Lung (tissue), 12 donors: Measurements from ENCODE around the gene SWSAP1. TPM values are rescaled to one million over a fixed set of nuclear protein-coding genes. Genes with fewer than 3 reads are reported as not detected.
"Not testable (repeated sequence)": the region's sequence is repeated elsewhere in the genome, so short reads cannot be mapped to it uniquely, and the experiment has no call there.

Experiments used
- ATAC-seq: fragments of 200-7000 bp; cut with Tn5 transposase; one replicate; pipeline ENCODE4 v1.9.1; 2020; ENCODE audit warnings: moderate number of reproducible peaks; ENCODE audit not compliant: insufficient read depth, low FRiP score
- DNase-seq, 3 donors: peaks; one replicate each; pipeline ENCODE4 v3.0.0-alpha.2; 2013 to 2017
- H3K27ac ChIP-seq, 2 donors: one replicate each; pipeline ENCODE4 v1.5.1; 2013; ENCODE audit warnings: mild to moderate bottlenecking in 2 of 2, moderate library complexity in 2 of 2, control low read depth in 1 of 2, inconsistent platforms in 1 of 2, low read depth in 1 of 2, low read length in 1 of 2
- H3K27me3 ChIP-seq, 3 donors: one replicate each; pipeline ENCODE4 v1.5.1; 2013; ENCODE audit warnings: low read length in 2 of 3; ENCODE audit not compliant: control insufficient read depth in 3 of 3, insufficient read depth in 3 of 3
- H3K36me3 ChIP-seq, 4 donors: one replicate each; pipeline ENCODE4 v1.5.1; 2013; ENCODE audit warnings: low read length in 4 of 4, mild to moderate bottlenecking in 1 of 4, moderate library complexity in 1 of 4; ENCODE audit not compliant: control insufficient read depth in 4 of 4, insufficient read depth in 4 of 4
- H3K4me1 ChIP-seq, 5 donors: one replicate each; pipeline ENCODE4 v1.5.1; 2013; ENCODE audit warnings: low read length in 5 of 5, mild to moderate bottlenecking in 2 of 5, moderate library complexity in 1 of 5; ENCODE audit not compliant: control insufficient read depth in 5 of 5, insufficient read depth in 5 of 5
- H3K4me3 ChIP-seq: one replicate; pipeline ENCODE4 v1.5.1; 2013; ENCODE audit warnings: mild to moderate bottlenecking, control low read depth, moderate library complexity
- H3K9ac ChIP-seq, 2 donors: one replicate each; pipeline ENCODE4 v1.5.1; 2013; ENCODE audit warnings: low read length in 2 of 2, control low read depth in 1 of 2; ENCODE audit not compliant: insufficient read depth in 1 of 2
- H3K9me3 ChIP-seq, 4 donors: one replicate each; pipeline ENCODE4 v1.5.1; 2013; ENCODE audit warnings: low read length in 3 of 4, mild to moderate bottlenecking in 1 of 4, moderate library complexity in 1 of 4; ENCODE audit not compliant: control insufficient read depth in 4 of 4, insufficient read depth in 3 of 4
- WGBS, 2 donors: extraction: QIAGEN DNeasy Blood & Tissue Kit; methylation state at CpG; one replicate each; pipeline ENCODE4 v1.1.7; 2013; 5-methylcytosine and 5-hydroxymethylcytosine counted together
- polyA plus RNA-seq, 2 donors: library from polyadenylated mRNA; stranded (reverse); fragments of 200-250 nt; gene quantifications; one replicate each; pipeline ENCODE4 v1.2.1, GENCODE V29; 2013
- total RNA-seq, 2 donors: library from RNA; depleted of rRNA in 1 of 2; stranded (reverse); fragments of >200 nt in 1 of 2; gene quantifications; one replicate each; pipeline ENCODE4 v1.2.1, GENCODE V29; 2014 to 2021
- TF ChIP-seq, protein P1 (sequence below): IDR thresholded peaks from 2 replicates; pipeline ENCODE4 v1.5.1; 2012; ENCODE audit warnings: mild to moderate bottlenecking; ENCODE audit errors: control extremely low read depth, extremely low read depth
- donor health status: control.
- donor health status: control.
- donor health status: Bipolar disorder and iron deficiency.
- donor health status: healthy.
- donor health status: DM: yes; HTN: yes; CAD: no.

Gene SWSAP1
- total and polyA plus RNA-seq, 4 donors: 1.1 to 4.1 (median 3.8) TPM

DNA sequence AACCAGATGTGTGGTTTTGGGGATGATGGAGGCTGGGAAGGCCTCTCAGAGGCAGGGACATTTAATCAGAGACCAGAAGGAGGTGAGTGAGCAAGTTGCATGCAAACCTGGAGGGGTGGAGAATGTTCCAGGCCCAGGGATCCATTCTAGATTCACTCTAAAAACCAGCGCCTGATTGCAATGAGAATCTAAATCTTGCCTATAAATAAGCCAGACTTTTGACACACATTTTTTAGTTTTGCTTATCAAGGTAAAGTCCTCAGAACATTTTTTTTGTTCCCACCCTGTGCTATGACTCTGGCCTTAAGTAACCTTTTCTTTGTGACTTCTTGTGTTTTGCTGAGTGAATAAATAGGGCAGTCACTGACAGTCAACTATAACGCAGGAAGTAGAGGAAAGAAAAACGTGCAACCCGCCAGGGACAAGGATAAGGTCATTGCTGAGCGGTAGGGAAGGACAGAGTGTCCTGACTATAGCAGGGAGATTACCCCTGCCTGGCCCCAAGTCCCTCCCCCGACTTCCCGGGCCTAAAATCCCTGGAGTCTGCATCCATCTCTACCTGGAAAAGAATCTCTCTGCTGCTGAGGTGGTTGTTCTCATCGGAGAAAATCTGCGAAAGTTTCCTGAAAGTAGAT, 30.2 kb downstream of the SWSAP1 start:
- no peak overlapping the region for H3K9ac ChIP-seq
- no peak for DNase-seq
- 68 to 69% methylated on average over 9 of the region's 9 CpGs for WGBS, 2 donors
- H3K4me3 ChIP-seq: no peak overlapping the region
- peaks cover 0 to 9% (median 0%) of the 10 kb centered on the region in 4 donors for H3K36me3 ChIP-seq
- TF ChIP-seq, protein P1, sequence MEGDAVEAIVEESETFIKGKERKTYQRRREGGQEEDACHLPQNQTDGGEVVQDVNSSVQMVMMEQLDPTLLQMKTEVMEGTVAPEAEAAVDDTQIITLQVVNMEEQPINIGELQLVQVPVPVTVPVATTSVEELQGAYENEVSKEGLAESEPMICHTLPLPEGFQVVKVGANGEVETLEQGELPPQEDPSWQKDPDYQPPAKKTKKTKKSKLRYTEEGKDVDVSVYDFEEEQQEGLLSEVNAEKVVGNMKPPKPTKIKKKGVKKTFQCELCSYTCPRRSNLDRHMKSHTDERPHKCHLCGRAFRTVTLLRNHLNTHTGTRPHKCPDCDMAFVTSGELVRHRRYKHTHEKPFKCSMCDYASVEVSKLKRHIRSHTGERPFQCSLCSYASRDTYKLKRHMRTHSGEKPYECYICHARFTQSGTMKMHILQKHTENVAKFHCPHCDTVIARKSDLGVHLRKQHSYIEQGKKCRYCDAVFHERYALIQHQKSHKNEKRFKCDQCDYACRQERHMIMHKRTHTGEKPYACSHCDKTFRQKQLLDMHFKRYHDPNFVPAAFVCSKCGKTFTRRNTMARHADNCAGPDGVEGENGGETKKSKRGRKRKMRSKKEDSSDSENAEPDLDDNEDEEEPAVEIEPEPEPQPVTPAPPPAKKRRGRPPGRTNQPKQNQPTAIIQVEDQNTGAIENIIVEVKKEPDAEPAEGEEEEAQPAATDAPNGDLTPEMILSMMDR: no peak
- H3K4me1 ChIP-seq: no peaks in the 10 kb centered on the region
- ATAC-seq: no peak
- no peaks in the 10 kb centered on the region for H3K9me3 ChIP-seq
- H3K27ac ChIP-seq: no peak overlapping the region
- peaks cover 0 to 7% (median 0%) of the 10 kb centered on the region in 3 donors for H3K27me3 ChIP-seq

DNA sequence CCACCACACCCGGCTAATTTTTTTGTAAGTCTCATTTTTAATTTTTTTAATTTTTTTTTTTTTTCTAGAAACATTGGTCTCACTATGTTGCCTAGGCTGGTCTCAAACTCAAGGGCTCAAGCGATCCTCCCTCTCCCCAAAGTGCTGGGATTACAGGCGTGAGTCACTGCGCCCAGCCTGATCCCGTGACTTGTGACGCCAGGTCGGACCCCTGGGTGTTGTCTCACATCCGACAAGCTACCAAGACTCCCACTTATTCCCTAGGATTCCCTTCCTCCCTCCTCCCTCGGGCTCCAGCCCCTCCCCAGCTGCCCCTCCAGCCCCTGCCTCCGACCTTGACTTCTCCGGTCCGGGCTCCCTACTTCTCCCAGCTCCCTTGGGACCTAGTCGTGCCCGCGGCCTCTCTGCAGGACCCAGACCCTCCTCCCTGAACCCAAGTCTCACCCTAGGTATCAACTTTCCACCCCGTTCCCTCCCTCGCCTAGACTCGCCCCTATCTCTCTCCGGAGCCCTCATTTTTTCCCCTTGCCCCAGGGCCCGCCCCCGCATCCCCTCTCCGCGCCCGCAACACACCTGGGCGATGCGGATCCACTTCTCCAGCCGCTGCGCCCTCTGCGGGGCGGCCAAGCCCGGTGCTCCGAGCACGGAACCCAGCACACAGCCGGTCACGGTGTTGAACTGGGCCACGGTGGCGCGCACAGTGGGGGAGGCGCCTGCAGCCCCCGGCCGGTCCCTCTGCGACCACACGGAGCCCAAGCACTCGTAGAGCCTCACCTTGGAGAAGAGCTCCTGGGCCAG, 31.6 kb downstream of the SWSAP1 start:
- DNase-seq: no peak
- TF ChIP-seq, protein P1: no peak
- H3K27me3 ChIP-seq: peaks cover 0 to 7% (median 0%) of the 10 kb centered on the region in 3 donors
- 37 to 58% methylated on average over 41 to 44 of the region's 44 CpGs for WGBS, 2 donors
- ATAC-seq: no peak
- H3K36me3 ChIP-seq: peaks cover 0 to 10% (median 0%) of the 10 kb centered on the region in 4 donors
- H3K4me3 ChIP-seq: no peak overlapping the region
- H3K9ac ChIP-seq: no peak overlapping the region
- no peaks in the 10 kb centered on the region for H3K9me3 ChIP-seq
- no peak overlapping the region for H3K27ac ChIP-seq
- no peaks in the 10 kb centered on the region for H3K4me1 ChIP-seq

DNA sequence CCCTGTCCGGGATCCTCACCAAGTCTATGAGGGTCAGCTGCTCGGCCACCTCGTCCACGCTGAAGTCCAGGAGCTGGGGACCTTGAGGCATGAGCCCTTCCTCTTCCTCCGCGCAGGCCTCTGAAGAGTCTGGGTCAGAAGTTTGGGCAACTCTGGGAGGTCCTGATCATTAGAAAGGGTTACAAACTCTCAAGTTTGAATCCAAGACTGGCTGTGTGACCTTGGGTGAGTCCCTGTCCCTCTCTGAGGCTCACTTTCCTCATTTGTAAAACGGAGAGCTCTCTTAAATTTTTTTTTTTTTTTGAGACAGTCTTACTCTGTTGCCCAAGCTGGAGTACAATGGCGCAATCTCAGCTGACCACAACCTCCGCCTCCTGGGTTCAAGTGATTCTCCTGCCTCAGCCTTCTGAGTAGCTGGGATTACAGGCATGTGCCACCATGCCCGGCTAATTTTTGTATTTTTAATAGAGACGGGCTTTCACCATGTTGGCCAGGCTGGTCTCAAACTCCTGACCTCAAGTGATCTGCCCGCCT, 32.3 kb downstream of the SWSAP1 start:
- not testable (repeated sequence) for DNase-seq, ATAC-seq, H3K4me3 ChIP-seq, H3K36me3 ChIP-seq, H3K27me3 ChIP-seq, H3K27ac ChIP-seq, H3K4me1 ChIP-seq, H3K9ac ChIP-seq, H3K9me3 ChIP-seq
- WGBS, 2 donors: 61 to 73% methylated on average over 12 of the region's 12 CpGs

DNA sequence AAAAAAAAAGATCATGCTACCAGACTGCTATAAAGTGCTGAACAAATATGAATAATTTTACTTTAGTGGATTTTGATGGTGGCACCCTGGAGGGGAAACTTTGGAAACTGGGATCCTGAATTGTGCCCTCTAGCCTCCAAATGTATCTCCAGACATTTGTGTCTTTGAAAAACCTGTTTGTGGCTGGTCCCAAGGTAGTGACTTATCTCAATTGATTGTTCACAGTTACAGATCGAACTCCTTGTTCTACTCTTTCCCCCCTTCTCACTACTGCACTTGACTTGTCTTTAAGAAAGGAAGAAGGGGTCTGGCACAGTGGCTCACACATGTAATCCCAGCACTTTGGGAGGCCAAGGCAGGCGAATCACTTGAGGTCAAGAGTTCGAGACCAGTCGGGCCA, 34.1 kb downstream of the SWSAP1 start:
- Histone ChIP-seq H3K4me3 (no peak overlapping the region), H3K27me3 (peaks cover 0 to 7% (median 0%) of the 10 kb centered on the region in 3 donors), H3K36me3 (peaks cover 0 to 1% (median 0%) of the 10 kb centered on the region in 4 donors), H3K9me3 (no peaks in the 10 kb centered on the region), H3K4me1 (no peaks in the 10 kb centered on the region), H3K27ac (no peak overlapping the region), H3K9ac (no peak overlapping the region)
- DNase-seq (no peak), ATAC-seq (no peak)
- WGBS, 2 donors: 86 to 93% methylated on average over 4 of the region's 4 CpGs
- TF ChIP-seq, protein P1: no peak
